Measurements from ENCODE around the gene EVX2. TPM values are rescaled to one million over a fixed set of nuclear protein-coding genes. Genes with fewer than 3 reads are reported as not detected.

Gene EVX2
- total RNA-seq, 1 donor from 2014 or later: not detected

- H3K4me1 Mint-ChIP-seq: peaks cover 21% of the 10 kb centered on the region
- peak in 1 of 2 experiments; percentile 40 for DNase-seq (ENCODE audit: low spot score in 2 of 2, unreplicated experiment in 2 of 2)
- H3K4me3 Mint-ChIP-seq: peak overlapping the region; percentile 59
- H3K27ac Mint-ChIP-seq: peak overlapping the region; percentile 16
- no peaks in the 10 kb centered on the region for H3K9me3 Mint-ChIP-seq
- TF ChIP-seq, protein P1, sequence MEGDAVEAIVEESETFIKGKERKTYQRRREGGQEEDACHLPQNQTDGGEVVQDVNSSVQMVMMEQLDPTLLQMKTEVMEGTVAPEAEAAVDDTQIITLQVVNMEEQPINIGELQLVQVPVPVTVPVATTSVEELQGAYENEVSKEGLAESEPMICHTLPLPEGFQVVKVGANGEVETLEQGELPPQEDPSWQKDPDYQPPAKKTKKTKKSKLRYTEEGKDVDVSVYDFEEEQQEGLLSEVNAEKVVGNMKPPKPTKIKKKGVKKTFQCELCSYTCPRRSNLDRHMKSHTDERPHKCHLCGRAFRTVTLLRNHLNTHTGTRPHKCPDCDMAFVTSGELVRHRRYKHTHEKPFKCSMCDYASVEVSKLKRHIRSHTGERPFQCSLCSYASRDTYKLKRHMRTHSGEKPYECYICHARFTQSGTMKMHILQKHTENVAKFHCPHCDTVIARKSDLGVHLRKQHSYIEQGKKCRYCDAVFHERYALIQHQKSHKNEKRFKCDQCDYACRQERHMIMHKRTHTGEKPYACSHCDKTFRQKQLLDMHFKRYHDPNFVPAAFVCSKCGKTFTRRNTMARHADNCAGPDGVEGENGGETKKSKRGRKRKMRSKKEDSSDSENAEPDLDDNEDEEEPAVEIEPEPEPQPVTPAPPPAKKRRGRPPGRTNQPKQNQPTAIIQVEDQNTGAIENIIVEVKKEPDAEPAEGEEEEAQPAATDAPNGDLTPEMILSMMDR (IDR thresholded peaks at IDR 0.05; ENCODE audit: unreplicated experiment): no peak
- H3K27me3 Mint-ChIP-seq (ENCODE audit: low read depth): peaks cover 89% of the 10 kb centered on the region
- H3K36me3 Mint-ChIP-seq: no peaks in the 10 kb centered on the region
These were observed 20.7 kb upstream of the EVX2 start for GRCh38 chr2:176104316-176105077.

DNA sequence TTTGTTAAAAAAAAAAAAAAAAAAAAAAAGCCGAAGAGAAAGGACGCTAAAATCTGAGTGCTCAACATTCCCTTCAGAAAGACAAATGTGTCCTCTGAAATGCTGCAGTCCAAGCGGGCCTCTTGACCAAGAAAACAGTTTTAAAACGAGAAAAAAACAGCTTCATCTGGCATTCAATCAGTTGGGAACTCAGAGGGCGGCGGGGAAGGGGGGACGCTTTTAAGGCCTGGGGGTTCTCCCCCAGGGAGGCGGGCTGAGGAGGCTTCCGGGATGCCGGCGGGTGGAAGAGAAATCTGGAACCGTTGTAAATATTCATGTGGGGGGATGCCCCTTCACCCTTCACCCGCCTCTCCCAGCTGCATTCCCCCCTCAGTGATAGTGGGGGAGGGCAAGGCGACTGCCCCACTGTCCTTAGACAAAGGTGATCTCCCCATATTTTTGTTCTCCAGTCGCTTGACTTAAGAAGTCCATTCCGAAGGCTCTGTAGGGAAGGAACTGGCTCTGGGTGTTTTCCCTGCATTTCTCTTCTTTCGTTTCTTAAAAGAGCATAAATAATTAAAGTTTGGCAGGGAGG lies 20.1 kb upstream of the EVX2 start:
- DNase-seq (ENCODE audit: low spot score in 2 of 2, unreplicated experiment in 2 of 2): no peak
- peak overlapping the region; percentile 59 for H3K4me3 Mint-ChIP-seq
- no peaks in the 10 kb centered on the region for H3K9me3 Mint-ChIP-seq
- peaks cover 89% of the 10 kb centered on the region for H3K27me3 Mint-ChIP-seq (ENCODE audit: low read depth)
- H3K4me1 Mint-ChIP-seq: peaks cover 20% of the 10 kb centered on the region
- no peaks in the 10 kb centered on the region for H3K36me3 Mint-ChIP-seq
- TF ChIP-seq, protein P1 (IDR thresholded peaks at IDR 0.05; ENCODE audit: unreplicated experiment): no peak
- H3K27ac Mint-ChIP-seq: no peak overlapping the region

DNA sequence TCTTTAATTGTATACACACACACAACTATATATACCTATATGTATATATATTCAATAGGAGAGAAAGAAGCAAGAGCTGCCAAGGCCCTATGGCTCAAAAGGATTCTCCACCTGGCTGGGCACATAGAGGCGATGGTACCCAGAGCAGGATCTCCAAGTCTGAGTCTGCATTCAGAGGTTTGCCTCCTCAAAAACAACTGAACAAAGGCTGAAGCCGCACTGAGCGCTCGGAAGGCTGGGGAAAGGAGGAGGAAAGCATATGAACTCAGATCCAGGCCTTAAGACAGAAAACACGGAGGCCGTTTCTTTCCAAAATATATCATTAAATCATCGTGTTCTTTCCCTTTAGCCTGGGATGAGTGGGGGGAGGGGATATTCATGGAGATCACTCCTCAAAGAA lies 19.4 kb upstream of the EVX2 start:
- H3K36me3 Mint-ChIP-seq: no peaks in the 10 kb centered on the region
- peaks cover 19% of the 10 kb centered on the region for H3K4me1 Mint-ChIP-seq
- H3K27ac Mint-ChIP-seq: no peak overlapping the region
- H3K4me3 Mint-ChIP-seq: no peak overlapping the region
- H3K27me3 Mint-ChIP-seq (ENCODE audit: low read depth): peaks cover 89% of the 10 kb centered on the region
- H3K9me3 Mint-ChIP-seq: no peaks in the 10 kb centered on the region
- TF ChIP-seq, protein P1 (IDR thresholded peaks at IDR 0.05; ENCODE audit: unreplicated experiment): no peak
- no peak for DNase-seq (ENCODE audit: low spot score in 2 of 2, unreplicated experiment in 2 of 2)

DNA sequence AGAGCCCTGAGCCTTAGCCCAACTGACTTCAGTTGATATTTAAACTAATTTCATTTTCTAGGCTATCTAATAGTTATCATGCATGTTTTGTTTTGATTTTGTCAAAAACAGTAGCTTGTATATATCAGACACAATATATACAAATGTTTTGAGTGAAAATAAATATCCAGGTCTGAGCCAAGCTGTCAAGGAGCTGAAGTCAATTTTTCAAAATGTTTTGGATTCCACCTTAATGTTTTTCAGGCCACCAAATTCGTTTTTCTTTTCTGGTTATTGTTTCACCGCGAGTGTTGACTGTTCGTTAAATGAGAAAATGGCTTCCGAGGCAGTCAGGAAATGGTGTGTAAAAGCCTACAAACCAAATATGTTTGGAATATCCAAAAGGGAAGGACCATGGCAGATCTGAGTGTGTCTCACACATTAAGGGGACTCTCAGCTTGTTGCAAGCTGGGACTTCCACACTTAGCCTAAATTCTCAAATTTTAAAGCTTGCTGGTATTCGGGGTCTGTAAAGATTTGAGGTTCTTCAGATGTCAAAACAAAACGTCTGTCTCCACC lies 18.6 kb upstream of the EVX2 start:
- H3K9me3 Mint-ChIP-seq: no peaks in the 10 kb centered on the region
- no peak overlapping the region for H3K27ac Mint-ChIP-seq
- H3K36me3 Mint-ChIP-seq: no peaks in the 10 kb centered on the region
- no peak for DNase-seq (ENCODE audit: low spot score in 2 of 2, unreplicated experiment in 2 of 2)
- TF ChIP-seq, protein P1 (IDR thresholded peaks at IDR 0.05; ENCODE audit: unreplicated experiment): no peak
- no peak overlapping the region for H3K4me3 Mint-ChIP-seq
- H3K4me1 Mint-ChIP-seq: peaks cover 24% of the 10 kb centered on the region
- H3K27me3 Mint-ChIP-seq (ENCODE audit: low read depth): peaks cover 96% of the 10 kb centered on the region

DNA sequence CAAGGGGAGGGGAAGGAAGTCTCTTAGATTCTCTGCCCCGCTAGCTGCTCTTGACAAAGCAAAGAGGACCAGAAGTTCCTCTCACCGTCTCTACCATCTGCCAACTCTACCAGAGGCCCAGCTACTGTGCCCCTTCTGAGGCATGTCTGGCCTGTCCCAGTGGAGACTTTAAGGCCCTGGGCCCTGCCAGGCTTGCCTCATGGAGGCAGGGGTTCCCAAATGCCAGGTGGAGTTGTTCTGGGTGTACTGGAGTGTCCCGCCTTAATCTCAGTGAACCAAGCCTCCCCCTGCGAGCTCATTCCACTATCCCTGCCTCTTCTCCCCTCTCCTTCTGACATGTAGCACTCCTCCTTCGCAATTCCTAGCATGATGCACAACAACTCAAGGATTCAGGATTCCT lies 18.1 kb upstream of the EVX2 start:
- no peak overlapping the region for H3K4me3 Mint-ChIP-seq
- no peak for DNase-seq (ENCODE audit: low spot score in 2 of 2, unreplicated experiment in 2 of 2)
- H3K27ac Mint-ChIP-seq: no peak overlapping the region
- H3K9me3 Mint-ChIP-seq: no peaks in the 10 kb centered on the region
- peaks cover 96% of the 10 kb centered on the region for H3K27me3 Mint-ChIP-seq (ENCODE audit: low read depth)
- peaks cover 20% of the 10 kb centered on the region for H3K4me1 Mint-ChIP-seq
- no peaks in the 10 kb centered on the region for H3K36me3 Mint-ChIP-seq
- TF ChIP-seq, protein P1 (IDR thresholded peaks at IDR 0.05; ENCODE audit: unreplicated experiment): no peak

Measured in mesothelial cell of epicardium (in vitro differentiated cells).